GM12878 (cell line): ENCODE measurements around the gene SCG3. TPM values are rescaled to one million over a fixed set of nuclear protein-coding genes. Genes with fewer than 3 reads are reported as not detected.

Source experiments
- ATAC-seq: fragments of 200-7000 bp; cut with Tn5 transposase; 3 replicates; pipeline ENCODE4 v1.9.1; 2020; ENCODE audit warnings: mild to moderate bottlenecking, moderate library complexity
- BruUV-seq: library from RNA; stranded (reverse); fragments of 400-500 nt; replicated peaks from 2 replicates; lab custom pipeline; 2021; lab: Mats Ljungman, UMichigan
- CTCF ChIA-PET: fragments of 300-600 bp; sonication (Branson Sonifier 250); formaldehyde crosslinking; extraction: SDS; loops from one replicate; lab custom pipeline; 2021; ENCODE audit warnings: inconsistent platforms; lab: Yijun Ruan, JAX
- POLR2A ChIA-PET: fragments of 350-600 bp; formaldehyde crosslinking; extraction: SDS; loops from one replicate; lab custom pipeline; 2021; ENCODE audit warnings: inconsistent platforms; lab: Charles Lee
- RAD21 ChIA-PET: fragments of 300-600 bp; sonication (Branson Sonifier 250); formaldehyde crosslinking; loops from one replicate; lab custom pipeline; 2023; ENCODE audit warnings: antibody characterized with exemption; ENCODE audit not compliant: unreplicated experiment; lab: Charles Lee
- SMC1A ChIA-PET: fragments of 300-600 bp; sonication (Branson Sonifier 250); formaldehyde crosslinking; loops from one replicate; lab custom pipeline; 2023; ENCODE audit not compliant: unreplicated experiment, uncharacterized antibody; lab: Charles Lee
- DNase-seq: peaks from one replicate; pipeline ENCODE4 v3.0.0-alpha.2; 2011; ENCODE audit warnings: low read depth, low spot score
- FAIRE-seq: peaks from 3 replicates; lab custom pipeline; 2011; peaks lifted over from hg19 to GRCh38; lab: Jason Lieb, UNC
- H2AFZ ChIP-seq: 2 replicates; pipeline ENCODE4 v1.6.0; 2011; ENCODE audit warnings: low read depth, low read length, control low read depth; ENCODE audit not compliant: control insufficient read depth
- H3K27ac ChIP-seq: 2 replicates; pipeline ENCODE4 v1.5.1; 2011; ENCODE audit warnings: control low read depth; ENCODE audit not compliant: control insufficient read depth, insufficient read depth
- H3K27me3 ChIP-seq, 2 experiments: replicated peaks in 1 of 2; 2 replicates each; pipeline versions ENCODE4 v1.6.0 to v1.6.1; 2011; ENCODE audit warnings: low read length in 1 of 2; ENCODE audit not compliant: control insufficient read depth in 2 of 2, insufficient read depth in 2 of 2
- H3K36me3 ChIP-seq, 2 experiments: 2 replicates each; pipeline ENCODE4 v1.5.1; 2011; ENCODE audit warnings: low read length in 1 of 2; ENCODE audit not compliant: control insufficient read depth in 2 of 2, insufficient read depth in 2 of 2
- H3K4me1 ChIP-seq: 2 replicates; pipeline ENCODE4 v1.6.1; 2011; ENCODE audit warnings: mild to moderate bottlenecking, low read length, moderate library complexity, mixed read lengths; ENCODE audit not compliant: control insufficient read depth, insufficient read depth
- H3K4me2 ChIP-seq: 2 replicates; pipeline ENCODE4 v1.6.0; 2011; ENCODE audit warnings: control low read depth; ENCODE audit not compliant: control insufficient read depth, insufficient read depth
- H3K4me3 ChIP-seq: fragments of 200-600 bp; sonication (generic); 2 replicates; pipeline ENCODE4 v1.5.1; 2016
- H3K79me2 ChIP-seq: 2 replicates; pipeline ENCODE4 v1.6.0; 2011; ENCODE audit warnings: low read length; ENCODE audit not compliant: control insufficient read depth, insufficient read depth
- H3K9ac ChIP-seq: 2 replicates; pipeline ENCODE4 v1.8.0; 2011; ENCODE audit warnings: low read length, control low read depth, mixed read lengths; ENCODE audit not compliant: control insufficient read depth, insufficient read depth
- H3K9me3 ChIP-seq: replicated peaks from 3 replicates; pipeline ENCODE4 v1.5.1; 2011; ENCODE audit warnings: mild to moderate bottlenecking, low read length; ENCODE audit not compliant: control insufficient read depth, insufficient read depth
- H4K20me1 ChIP-seq: 2 replicates; pipeline ENCODE4 v1.6.0; 2011; ENCODE audit not compliant: control insufficient read depth, insufficient read depth
- ATF3 ChIP-seq: IDR thresholded peaks from 2 replicates; pipeline ENCODE4 v1.6.1; 2011; ENCODE audit warnings: low read depth, mild to moderate bottlenecking, low read length, moderate library complexity, borderline replicate concordance; ENCODE audit errors: extremely low read depth
- BACH1 ChIP-seq: fragments of 450-650 bp; IDR thresholded peaks from 2 replicates; pipeline ENCODE4 v1.6.1; 2017; ENCODE audit warnings: mild to moderate bottlenecking, borderline replicate concordance
- CHD2 ChIP-seq: IDR thresholded peaks from 2 replicates; pipeline ENCODE4 v1.6.1; 2011; ENCODE audit warnings: low read depth, low read length, improper control_type of control experiment, borderline replicate concordance
- CREM ChIP-seq: IDR thresholded peaks from 2 replicates; pipeline ENCODE4 v1.6.1; 2014; ENCODE audit warnings: antibody characterized with exemption, low read depth
- HDAC6 ChIP-seq: fragments of 200-600 bp; sonication (generic); IDR thresholded peaks from one replicate; pipeline ENCODE4 v1.8.0; 2017; ENCODE audit warnings: antibody characterized with exemption; ENCODE audit not compliant: unreplicated experiment
- MTA3 ChIP-seq: IDR thresholded peaks from 2 replicates; pipeline ENCODE4 v1.6.1; 2012; ENCODE audit warnings: low read length, inconsistent platforms, borderline replicate concordance
- MYB ChIP-seq: fragments of 150-350 bp; IDR thresholded peaks from 2 replicates; pipeline ENCODE4 v1.6.1; 2014; ENCODE audit warnings: mild to moderate bottlenecking, low read depth, low read length, borderline replicate concordance
- NBN ChIP-seq: fragments of 450-650 bp; IDR thresholded peaks from 2 replicates; pipeline ENCODE4 v1.6.1; 2016
- NFYA ChIP-seq: IDR thresholded peaks from 2 replicates; pipeline ENCODE4 v1.6.1; 2011; ENCODE audit warnings: low read depth, mild to moderate bottlenecking, low read length, improper control_type of control experiment, borderline replicate concordance
- NR2C1 ChIP-seq: fragments of 450-650 bp; IDR thresholded peaks from 2 replicates; pipeline ENCODE4 v1.6.1; 2017; ENCODE audit warnings: antibody characterized with exemption, mild to moderate bottlenecking, moderate library complexity
- SMAD1 ChIP-seq: fragments of 450-650 bp; IDR thresholded peaks from 2 replicates; pipeline ENCODE4 v1.6.1; 2018; ENCODE audit warnings: mild to moderate bottlenecking, low read depth; ENCODE audit not compliant: partially characterized antibody
- ZZZ3 ChIP-seq: IDR thresholded peaks from 2 replicates; pipeline ENCODE4 v1.6.1; 2011; ENCODE audit warnings: low read depth; ENCODE audit not compliant: control insufficient read depth, insufficient read length
- WGBS: methylation state at CpG from one replicate; pipeline ENCODE4 v1.1.6; 2016; ENCODE audit warnings: low lambda C conversion rate; ENCODE audit not compliant: insufficient replicate concordance, insufficient coverage; ENCODE audit errors: missing lambda C conversion rate; 5-methylcytosine and 5-hydroxymethylcytosine counted together
- in situ Hi-C: fragments of 300-500 bp; cut with MboI; formaldehyde crosslinking; loops from 9 replicates; pipeline ENCODE4 v1.14.3; 2018; ENCODE audit warnings: mixed read lengths
- intact Hi-C: fragments of 100-400 bp; cut with micrococcal nuclease; formaldehyde crosslinking; loops from one replicate; pipeline ENCODE4 v1.14.2; 2022; ENCODE audit not compliant: unreplicated experiment
- polyA plus RNA-seq, 11 experiments: library from polyadenylated mRNA; depleted of rRNA in 4 of 11; unstranded in 6 of 11; stranded (reverse) in 5 of 11; fragments of >200 nt; fragmentation: Nextera tagmentation in 4 of 11; fragmentation: Illumina TruSeq in 1 of 11; extraction: Ambion mirVana in 4 of 11; extraction: Trizol in 1 of 11; gene quantifications; 1 replicate in 1 of 11; 2 replicates in 10 of 11; pipeline versions ENCODE4 v1.2.1 to v1.2.3, GENCODE V29; 2011 to 2016; ENCODE audit warnings: inconsistent platforms in 2 of 11, missing spikeins in 2 of 11, low read depth in 1 of 11
- total RNA-seq, 4 experiments: library from RNA; depleted of rRNA in 3 of 4; stranded (reverse); fragments of >200 nt in 3 of 4; fragmentation: Illumina TruSeq in 1 of 4; extraction: Trizol in 1 of 4; gene quantifications; 2 replicates each; pipeline versions ENCODE4 v1.2.1 to v1.2.3, GENCODE V29; 2013 to 2021
- TF ChIP-seq, protein P1 (sequence below): IDR thresholded peaks from 2 replicates; pipeline ENCODE4 v1.6.1; 2012; ENCODE audit warnings: low read depth, low read length, improper control_type of control experiment

The SCG3 gene
- total and polyA plus RNA-seq, 10 of the 15 experiments (the other 5 are each of a cell fraction or from before 2014, with no cell fraction given): 0.03 to 0.15 (median 0.04) TPM; not detected in 7

- FAIRE-seq (no peak), DNase-seq (no peak), ATAC-seq (no peak)
- 25% methylated on average over 1 of the region's 1 CpG for WGBS
- H3K79me2 ChIP-seq: no peaks in the 10 kb centered on the region
- no peak overlapping the region for H3K9ac ChIP-seq
- BruUV-seq: no TSS peak
- H3K4me3 ChIP-seq: no peak overlapping the region
- no peaks in the 10 kb centered on the region for H3K36me3 ChIP-seq
- ChIA-PET POLR2A (no interaction called here), SMC1A (interaction anchor here (4.5 kb wide), 1 partner anchor 89 kb away, joined by 18 read pairs; no protein-coding TSS in a partner anchor), CTCF (interaction anchor here (0.5 to 3.7 kb wide), 3 partner anchors 38 to 842 kb away, joined by 3 to 13 read pairs (median 13); no protein-coding TSS in a partner anchor), RAD21 (no interaction called here)
- H2AFZ ChIP-seq: no peak overlapping the region
- TF ChIP-seq SMAD1 (no peak), CREM (no peak), NFYA (no peak), BACH1 (no peak), CHD2 (no peak), NR2C1 (no peak), HDAC6 (no peak), NBN (no peak), ZZZ3 (no peak), MTA3 (no peak), ATF3 (no peak), MYB (no peak)
- TF ChIP-seq, protein P1, sequence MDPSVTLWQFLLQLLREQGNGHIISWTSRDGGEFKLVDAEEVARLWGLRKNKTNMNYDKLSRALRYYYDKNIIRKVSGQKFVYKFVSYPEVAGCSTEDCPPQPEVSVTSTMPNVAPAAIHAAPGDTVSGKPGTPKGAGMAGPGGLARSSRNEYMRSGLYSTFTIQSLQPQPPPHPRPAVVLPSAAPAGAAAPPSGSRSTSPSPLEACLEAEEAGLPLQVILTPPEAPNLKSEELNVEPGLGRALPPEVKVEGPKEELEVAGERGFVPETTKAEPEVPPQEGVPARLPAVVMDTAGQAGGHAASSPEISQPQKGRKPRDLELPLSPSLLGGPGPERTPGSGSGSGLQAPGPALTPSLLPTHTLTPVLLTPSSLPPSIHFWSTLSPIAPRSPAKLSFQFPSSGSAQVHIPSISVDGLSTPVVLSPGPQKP: no peak
- no peak overlapping the region for H3K27ac ChIP-seq
- intact Hi-C loops: no loop called here
- no peaks in the 10 kb centered on the region for H3K9me3 ChIP-seq
- no peaks in the 10 kb centered on the region for H3K4me1 ChIP-seq
- no peak overlapping the region for H3K4me2 ChIP-seq
- in situ Hi-C loops: no loop called here
- H3K27me3 ChIP-seq: peaks cover 0 to 4% of the 10 kb centered on the region in 2 experiments; a peak in 1 of 4 replicates
- no peaks in the 10 kb centered on the region for H4K20me1 ChIP-seq
Observed at GRCh38 chr15:51687565-51687964, 6.3 kb downstream of the SCG3 start.
